Activated CD4-positive, alpha-beta T cell treated with anti-CD3 and anti-CD28 coated beads for 4 hours (primary cell): ENCODE data around the gene DPF3.

ENCODE experiments used
- DNase-seq, 2 donors: peaks; one replicate each; pipeline ENCODE4 v3.0.0-alpha.2; 2020

Gene DPF3

GRCh38 chr14:72833174-72833573 lies 60.7 kb downstream of the DPF3 start:
- DNase-seq = no peak

DNA sequence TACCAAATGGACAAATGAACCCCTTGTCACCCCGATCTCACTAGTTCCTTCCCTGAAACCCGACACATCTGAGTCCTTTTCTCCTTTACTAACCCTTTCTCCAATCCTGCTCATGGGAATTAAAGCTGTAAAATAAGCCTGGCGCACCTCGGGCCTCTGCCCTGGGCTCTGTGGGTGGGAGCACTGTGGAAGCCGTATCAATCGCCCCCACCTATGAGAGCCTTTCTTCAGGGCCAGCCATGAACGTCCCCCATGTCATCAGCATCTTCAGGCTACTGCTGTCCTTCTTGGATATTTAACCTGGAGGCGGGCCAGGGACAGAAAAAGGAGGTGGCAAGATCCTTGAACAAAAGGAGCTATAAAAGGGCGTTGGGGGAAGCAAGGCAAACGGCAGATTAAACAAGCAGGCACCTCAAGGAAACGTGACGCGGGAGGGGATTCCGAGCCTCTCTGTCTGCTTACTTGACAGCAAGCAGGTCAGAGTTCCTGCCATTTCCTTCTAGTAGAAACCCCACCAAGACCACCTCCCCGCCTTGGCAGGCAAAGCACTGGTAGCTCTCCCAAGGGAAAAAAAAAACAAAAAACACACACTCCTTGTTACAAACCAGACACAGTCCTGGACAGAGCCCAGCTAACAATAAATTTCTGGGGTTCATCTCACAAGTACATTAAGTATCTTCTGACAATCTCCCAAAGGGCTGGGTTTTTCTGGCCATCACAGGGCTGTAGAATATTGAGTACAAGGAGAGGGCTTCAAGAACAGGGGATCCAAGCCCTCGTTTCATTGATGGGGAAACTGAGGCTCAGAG lies 62.9 kb downstream of the DPF3 start:
- DNase-seq = no peak

- no peak for DNase-seq
Observed at GRCh38 chr14:72830356-72830755, 63.5 kb downstream of the DPF3 start.

GRCh38 chr14:72828604-72829003 lies 65.3 kb downstream of the DPF3 start:
- no peak for DNase-seq

DNA sequence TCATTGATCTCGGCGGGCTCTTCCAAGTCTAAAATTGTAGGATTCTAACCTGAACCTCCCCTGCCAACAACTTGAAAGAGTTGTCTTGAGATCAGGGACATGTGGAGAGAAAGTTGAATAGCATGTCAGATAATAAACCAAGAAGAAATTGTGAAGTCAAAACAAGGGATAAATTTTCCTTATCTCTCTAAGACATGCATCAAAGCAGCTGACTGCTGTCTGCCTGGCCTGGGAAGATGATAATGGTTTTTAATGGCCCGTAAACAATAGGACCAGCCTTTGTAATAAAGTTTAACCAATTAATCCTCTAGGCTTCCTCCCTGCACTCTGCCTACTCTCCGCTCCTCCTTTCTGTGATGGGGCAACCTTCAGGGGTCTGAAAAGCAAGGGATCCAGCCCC lies 67.9 kb downstream of the DPF3 start:
- DNase-seq = no peak

GRCh38 chr14:72825486-72825885 lies 68.4 kb downstream of the DPF3 start:
- DNase-seq = no peak

GRCh38 chr14:72824051-72824450 lies 69.8 kb downstream of the DPF3 start:
- DNase-seq = no peak

GRCh38 chr14:72822946-72823611 lies 70.8 kb downstream of the DPF3 start:
- DNase-seq = no peak

GRCh38 chr14:72818998-72819397 lies 74.9 kb downstream of the DPF3 start:
- no peak for DNase-seq

DNA sequence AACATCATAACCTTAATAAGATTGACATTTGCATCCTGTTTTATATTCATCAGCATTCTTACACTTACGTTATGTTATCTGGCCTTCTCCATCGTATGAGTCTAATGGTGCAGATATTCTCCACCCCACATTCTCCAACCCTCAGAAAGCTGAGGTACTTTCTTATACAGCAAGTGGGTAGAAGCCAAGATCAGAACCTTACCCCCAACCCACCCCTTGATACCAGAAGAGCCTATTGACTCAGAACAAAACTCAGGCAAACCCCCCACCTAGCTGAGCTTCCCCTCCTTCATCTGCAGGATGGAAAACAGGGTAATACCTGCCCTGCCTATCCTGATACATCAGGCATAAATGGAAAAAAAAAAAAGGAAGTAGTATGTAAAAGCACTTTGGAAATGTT lies 77.6 kb downstream of the DPF3 start:
- DNase-seq = no peak

DNA sequence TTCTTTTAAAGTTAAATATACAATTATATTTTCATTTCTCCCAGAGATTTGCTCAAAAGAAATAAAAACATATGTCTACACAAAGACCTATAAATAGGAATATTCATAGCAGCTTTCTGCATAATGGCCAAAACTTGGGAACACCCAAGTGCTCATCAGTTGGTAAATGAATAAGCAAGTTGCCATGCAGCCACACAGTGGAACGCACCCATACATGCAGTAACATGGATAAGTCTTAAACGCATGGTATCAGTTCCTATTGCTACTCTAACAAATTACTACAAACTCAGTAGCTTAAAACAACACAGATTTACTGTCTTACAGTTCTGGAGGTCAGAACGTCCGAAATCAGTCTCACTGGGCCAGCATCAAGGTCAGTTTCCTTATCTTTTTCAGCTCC lies 78.5 kb downstream of the DPF3 start:
- DNase-seq = no peak

GRCh38 chr14:72812292-72812851 lies 81.5 kb downstream of the DPF3 start:
- DNase-seq = no peak

DNA sequence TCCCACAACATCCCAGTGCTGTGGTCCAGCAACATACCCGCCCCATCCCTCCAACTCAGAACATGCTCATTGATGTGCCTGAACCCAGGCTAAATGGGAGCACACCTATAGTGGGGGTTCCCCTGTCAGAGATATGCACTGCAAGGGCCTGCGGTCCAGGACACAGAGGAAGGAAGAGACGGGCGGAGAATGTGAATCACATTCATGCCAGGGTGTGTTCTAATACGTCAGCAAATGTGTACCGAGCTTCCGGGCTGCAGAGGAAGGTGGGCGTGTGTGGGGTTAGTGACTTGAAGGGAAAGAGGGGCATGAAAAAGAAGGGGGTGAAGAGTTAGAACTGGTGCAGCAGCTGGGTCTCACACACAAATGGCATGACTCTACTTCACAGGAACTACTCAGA lies 83.7 kb downstream of the DPF3 start:
- peak; percentile 50 to 62 for DNase-seq

DNA sequence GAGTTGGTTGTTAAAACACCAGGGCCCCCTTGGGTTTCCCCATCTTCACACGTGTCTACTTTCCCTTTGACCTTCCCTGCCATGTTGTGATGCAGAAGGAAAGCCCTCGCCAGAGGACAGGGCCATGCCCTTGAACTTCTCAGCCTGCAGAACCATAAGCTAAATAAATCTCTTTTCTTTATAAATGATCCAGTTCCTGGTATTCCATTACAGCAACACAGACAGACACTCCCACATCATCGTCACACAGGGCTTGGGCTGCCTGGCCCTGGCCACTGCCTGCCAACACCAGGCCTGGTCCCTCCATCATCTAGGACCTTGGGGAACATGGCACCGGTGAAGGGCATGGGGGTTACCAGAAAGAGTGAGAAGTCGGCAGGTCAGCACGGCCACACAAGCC lies 84.8 kb downstream of the DPF3 start:
- no peak for DNase-seq

DNA sequence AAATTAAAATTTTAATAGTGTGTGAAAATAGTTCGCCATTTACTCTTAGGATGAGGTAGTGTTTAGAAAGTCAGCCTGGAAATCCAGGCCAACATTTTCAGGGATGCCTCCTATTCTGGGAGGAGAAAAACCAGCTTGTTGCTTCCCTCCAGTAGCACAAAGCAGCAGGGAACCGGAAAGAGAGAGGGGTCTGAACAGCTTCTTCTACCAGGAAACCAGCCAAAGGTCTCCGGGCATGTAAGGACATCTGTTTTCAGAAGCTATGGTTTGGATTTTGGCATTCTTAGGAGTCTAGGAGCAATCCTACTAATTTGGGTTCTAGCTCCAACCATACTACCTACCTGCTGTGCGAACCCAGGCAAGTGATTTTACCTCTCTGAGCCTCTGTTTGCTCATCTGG lies 85.3 kb downstream of the DPF3 start:
- DNase-seq = no peak

GRCh38 chr14:72802588-72802946 lies 91.3 kb downstream of the DPF3 start:
- no peak for DNase-seq

DNA sequence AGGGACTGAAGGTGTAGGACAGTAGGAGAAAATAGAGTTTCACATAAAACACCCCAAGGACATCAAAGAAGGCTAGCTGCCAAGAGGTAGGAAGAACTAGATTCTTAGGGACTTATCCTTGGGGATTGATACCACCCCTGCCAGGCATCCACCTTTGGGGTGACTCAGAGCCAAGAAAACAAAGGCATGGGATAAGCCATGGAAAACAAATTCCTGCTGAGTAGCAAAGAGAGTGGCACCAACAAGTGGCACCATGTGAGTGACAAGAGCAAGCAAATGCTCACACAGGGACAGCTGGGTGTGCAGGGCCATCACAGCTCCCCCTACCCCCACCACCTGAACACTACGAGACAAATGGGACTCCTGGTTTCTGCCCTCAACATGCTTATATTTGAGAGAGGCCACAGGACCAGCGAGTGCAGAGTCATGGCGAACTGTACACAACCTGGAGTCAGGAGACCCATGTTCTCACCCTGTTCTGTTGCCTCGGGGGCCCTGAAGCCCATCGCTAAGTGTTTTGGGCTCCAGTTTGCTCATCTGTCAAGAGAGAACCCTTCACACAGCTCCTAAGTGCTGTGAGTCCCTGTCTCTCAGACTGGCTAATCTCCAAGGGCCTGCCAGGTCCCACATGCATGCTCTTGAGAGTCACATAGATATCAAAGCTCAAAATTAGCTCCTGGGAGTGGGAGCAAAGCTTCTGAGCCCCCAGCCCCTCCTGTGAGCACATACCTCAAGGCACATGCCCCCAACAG lies 91.9 kb downstream of the DPF3 start:
- no peak for DNase-seq

DNA sequence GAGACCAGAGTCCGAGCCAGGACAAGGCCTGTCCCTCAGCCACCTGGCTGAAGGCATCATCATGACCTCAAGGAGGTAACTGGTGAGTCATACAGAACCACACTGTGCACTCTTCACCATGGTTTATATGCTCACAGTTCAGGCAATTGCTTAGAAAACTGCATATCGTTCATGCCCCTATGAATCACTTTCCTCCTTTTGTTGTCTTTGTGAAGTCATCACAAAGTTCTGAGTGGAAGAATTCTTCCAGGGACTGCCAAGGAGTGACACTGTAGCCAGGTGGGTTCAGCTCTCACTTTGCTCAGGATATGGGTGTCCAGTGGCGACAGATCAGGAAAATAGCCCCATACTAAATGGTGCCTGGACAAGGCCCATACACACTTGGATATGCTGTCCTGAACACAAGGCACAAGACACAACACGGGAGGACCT lies 92.5 kb downstream of the DPF3 start:
- no peak for DNase-seq

- no peak for DNase-seq
Observed at GRCh38 chr14:72800848-72801370, 93.0 kb downstream of the DPF3 start.

GRCh38 chr14:72800296-72800695 lies 93.6 kb downstream of the DPF3 start:
- no peak for DNase-seq

DNA sequence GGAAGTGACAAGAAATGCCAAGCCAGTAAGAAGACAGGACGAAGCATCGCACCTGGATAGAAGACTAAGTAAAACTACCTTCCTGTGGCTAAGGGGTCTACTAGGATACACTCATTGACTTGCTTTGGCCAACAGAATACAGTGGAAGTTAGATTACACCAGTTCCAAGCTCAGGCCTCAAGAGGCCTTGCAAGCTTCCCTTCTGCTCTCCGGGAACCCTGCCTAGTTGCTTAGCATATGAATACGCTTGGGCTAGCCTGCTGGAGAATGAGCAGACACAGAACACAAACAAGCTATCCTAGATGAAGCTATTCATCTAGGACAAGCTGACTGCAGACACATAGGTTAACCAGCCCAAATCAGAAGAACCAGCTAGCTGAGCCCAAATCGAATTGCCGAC lies 97.0 kb downstream of the DPF3 start:
- no peak for DNase-seq

DNA sequence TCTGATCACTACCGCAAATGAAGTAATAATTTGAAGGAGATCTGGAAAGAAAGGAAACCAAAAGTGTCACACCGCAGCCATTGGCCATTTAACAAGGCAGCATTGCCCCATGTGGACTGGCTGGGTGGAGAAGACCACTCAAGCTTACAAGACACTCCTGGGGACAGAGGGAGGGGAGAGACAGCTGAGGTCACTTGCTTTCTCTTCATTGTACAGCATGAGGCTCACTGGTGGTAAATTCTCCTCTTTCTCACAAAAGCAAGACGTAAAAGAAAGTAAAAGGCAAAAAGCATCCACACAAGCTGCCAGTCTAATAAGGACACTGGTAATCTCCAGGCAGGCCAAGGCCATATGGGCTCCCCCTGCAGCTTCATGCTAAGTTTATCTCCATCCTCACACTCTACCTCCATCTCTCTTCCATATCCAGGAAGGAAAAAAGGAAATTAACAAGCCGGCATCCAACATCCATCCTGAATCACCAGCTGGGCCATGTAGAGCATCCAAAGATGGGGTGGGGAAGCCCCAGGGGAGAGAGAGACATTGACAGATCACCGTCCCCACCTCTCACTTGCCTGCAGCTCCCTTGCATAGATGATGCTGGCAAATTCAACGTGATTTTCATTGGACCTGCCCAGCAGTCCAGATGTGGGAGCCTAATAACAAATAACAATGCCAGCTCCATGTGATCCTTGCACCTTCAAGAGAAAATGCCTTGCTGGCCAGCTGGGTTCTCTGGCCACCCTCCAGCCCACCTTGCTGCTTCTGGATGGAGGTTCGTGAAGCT lies 100.6 kb downstream of the DPF3 start:
- no peak for DNase-seq
